Gastrocnemius medialis (tissue), 4 donors: ENCODE data around the gene LPCAT1.

Experiments used
- CTCF ChIP-seq, 5 experiments: fragments of 450-650 bp in 3 of 5; fragments of 200-600 bp in 2 of 5; sonication (generic) in 2 of 5; IDR thresholded peaks in 4 of 5; conservative IDR thresholded peaks in 1 of 5; 1 replicate in 4 of 5; 2 replicates in 1 of 5; pipeline ENCODE4 v1.5.1; 2016 to 2019; ENCODE audit warnings: antibody characterized with exemption in 5 of 5, mild to moderate bottlenecking in 3 of 5, moderate library complexity in 3 of 5
- POLR2A ChIP-seq, 2 donors: fragments of 450-650 bp; IDR thresholded peaks; one replicate each; pipeline ENCODE4 v1.6.1; 2017; ENCODE audit warnings: antibody characterized with exemption in 2 of 2, mild to moderate bottlenecking in 2 of 2, moderate library complexity in 2 of 2

GRCh38 chr5:1502737-1503120, 21.0 kb downstream of the LPCAT1 start:
- TF ChIP-seq CTCF (IDR thresholded peaks at IDR 0.05 in 4 of 5, conservative IDR thresholded peaks at IDR 0.05 in 1 of 5) (no peak), POLR2A (IDR thresholded peaks at IDR 0.05) (no peak)
